Heart left ventricle (tissue), 16 donors: ENCODE measurements around the gene GALNT9. TPM values are rescaled to one million over a fixed set of nuclear protein-coding genes. Genes with fewer than 3 reads are reported as not detected.

Experiments used
- ATAC-seq, 4 donors: fragments of 200-7000 bp; cut with Tn5 transposase; one replicate each; pipeline ENCODE4 v1.9.1; 2020 to 2022; ENCODE audit warnings: moderate library complexity in 4 of 4, mild to moderate bottlenecking in 3 of 4, moderate number of reproducible peaks in 1 of 4
- DNase-seq, 5 donors: peaks; one replicate each; pipeline ENCODE4 v3.0.0-alpha.2; 2020
- H3K27ac ChIP-seq, 12 donors: fragments of 200-600 bp; sonication (generic) in 4 of 12; one replicate each; pipeline versions ENCODE4 v1.5.0 to v1.8.0; 2016 to 2022; ENCODE audit warnings: mild to moderate bottlenecking in 2 of 12
- H3K27me3 ChIP-seq, 9 donors: fragments of 200-600 bp; sonication (generic) in 2 of 9; one replicate each; pipeline versions ENCODE4 v1.5.1 to v1.8.0; 2016 to 2022; ENCODE audit warnings: mild to moderate bottlenecking in 3 of 9
- H3K36me3 ChIP-seq, 9 donors: fragments of 200-600 bp; sonication (generic) in 2 of 9; one replicate each; pipeline versions ENCODE4 v1.5.0 to v1.8.0; 2018 to 2022; ENCODE audit warnings: mild to moderate bottlenecking in 2 of 9
- H3K4me1 ChIP-seq, 12 donors: fragments of 200-600 bp; sonication (generic) in 4 of 12; one replicate each; pipeline versions ENCODE4 v1.5.0 to v1.8.0; 2016 to 2022; ENCODE audit warnings: mild to moderate bottlenecking in 3 of 12
- H3K4me3 ChIP-seq, 12 donors: fragments of 200-600 bp; sonication (generic) in 4 of 12; one replicate each; pipeline versions ENCODE4 v1.5.0 to v1.8.0; 2017 to 2022; ENCODE audit warnings: mild to moderate bottlenecking in 9 of 12, moderate library complexity in 4 of 12
- H3K9me3 ChIP-seq, 12 donors: fragments of 200-600 bp; sonication (generic) in 4 of 12; one replicate each; pipeline versions ENCODE4 v1.5.0 to v1.8.0; 2016 to 2022; ENCODE audit warnings: mild to moderate bottlenecking in 1 of 12
- POLR2A ChIP-seq, 2 donors: fragments of 450-650 bp; IDR thresholded peaks; one replicate each; pipeline ENCODE4 v1.6.1; 2017; ENCODE audit warnings: antibody characterized with exemption in 2 of 2, mild to moderate bottlenecking in 2 of 2, moderate library complexity in 2 of 2
- WGBS, 4 donors: extraction: QIAGEN DNeasy Blood & Tissue Kit in 2 of 4; methylation state at CpG; one replicate each; pipeline versions ENCODE4 v1.1.5 to v1.1.7; 2013 to 2018; 5-methylcytosine and 5-hydroxymethylcytosine counted together
- intact Hi-C, 10 donors: fragments of 100-400 bp; cut with DNase I; formaldehyde crosslinking; loops; one replicate each; pipeline versions ENCODE4 v1.11.1 to v1.14.2; 2022
- polyA plus RNA-seq, 2 donors: library from polyadenylated mRNA; stranded (reverse); fragments of 200-250 nt; gene quantifications; one replicate each; pipeline ENCODE4 v1.2.3, GENCODE V29; 2013
- total RNA-seq, 9 donors: library from RNA; depleted of rRNA in 2 of 9; stranded (reverse); fragments of >200 nt in 2 of 9; fragmentation: NEBNext Ultra II Directional in 3 of 9; extraction: Animal tissue kit (Norgen Biotek cat#: 25700) in 3 of 9; gene quantifications; one replicate each; pipeline versions ENCODE4 v1.1.0 to v1.2.4, GENCODE V29; 2016 to 2023
- TF ChIP-seq, protein P1 (sequence below), 12 donors: fragments of 200-600 bp; sonication (generic) in 4 of 12; IDR thresholded peaks; one replicate each; pipeline versions ENCODE4 v1.5.0 to v1.8.0; 2018 to 2022; ENCODE audit warnings: antibody characterized with exemption in 12 of 12, mild to moderate bottlenecking in 5 of 12
- donor health status: ischemic (EF 13 %, LVEDD 7.1; RV severe dilation, severe dysfunction).
- donor health status: healthy with polysubstance abuse.
- donor health status: DM: no; HTN: yes; CAD: no.
- donor health status: DM: no; HTN: no; CAD: no.
- donor health status: ischemic (EF 25% LVEDD 6.9; RV normal size, moderate dysfunction).
- donor health status: ischemic (EF 25% LVEDD 5.7; RV mildly dilated, moderate dysfunction).
- donor health status: healthy.
- donor health status: DM: yes; HTN: yes; CAD: no.
- donor health status: ischemic (EF 35%, LVEDD 5.7; RV mildly dilated, moderate dysfunction).
- donor health status: nonischemic (EF 11% LVEDD 7.7; RV severe dilation, severe dysfunction).
- donor health status: DM: yes; HTN: yes; CAD: no.
- donor health status: PGD.
- donor health status: ischemic (EF 29% LVEDD 5.4; RV normal size, mild dysfunction).
- donor health status: nonischemic (EF 23%, LVEDD 6.1; RV moderate dilation, normal function).

The GALNT9 gene
- total and polyA plus RNA-seq, 11 donors, result 10.3 TPM; not detected in 10

DNA sequence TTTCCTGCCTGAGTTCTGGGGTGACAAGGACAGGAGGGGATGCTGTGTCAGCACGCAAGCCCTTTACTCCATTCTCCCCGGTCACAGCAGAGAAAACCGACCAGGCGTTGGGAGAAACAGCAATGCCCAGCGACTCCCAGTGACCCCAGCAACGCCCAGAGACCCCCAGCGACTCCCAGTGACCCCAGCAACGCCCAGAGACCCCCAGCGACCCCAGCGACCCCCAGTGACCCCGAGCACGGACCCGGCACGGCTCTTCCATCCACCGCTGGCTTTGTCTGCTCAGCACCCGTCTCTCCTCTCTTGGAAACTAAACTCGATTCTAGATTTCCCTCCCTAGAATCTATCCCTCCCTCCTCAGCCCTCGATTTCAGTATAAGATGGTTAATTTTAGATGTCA, 38.5 kb upstream of the GALNT9 start:
- intact Hi-C loops, result no loop called here
- WGBS, 4 donors, result 62 to 75% (median 70%) methylated on average over 18 of the region's 18 CpGs
- Histone ChIP-seq H3K4me1 (no peaks in the 10 kb centered on the region), H3K9me3 (peaks cover 0 to 12% (median 5%) of the 10 kb centered on the region in 12 donors), H3K4me3 (no peak overlapping the region), H3K27me3 (peaks cover 0 to 40% (median 11%) of the 10 kb centered on the region in 9 donors), H3K36me3 (no peaks in the 10 kb centered on the region), H3K27ac (no peak overlapping the region)
- TF ChIP-seq, protein P1, sequence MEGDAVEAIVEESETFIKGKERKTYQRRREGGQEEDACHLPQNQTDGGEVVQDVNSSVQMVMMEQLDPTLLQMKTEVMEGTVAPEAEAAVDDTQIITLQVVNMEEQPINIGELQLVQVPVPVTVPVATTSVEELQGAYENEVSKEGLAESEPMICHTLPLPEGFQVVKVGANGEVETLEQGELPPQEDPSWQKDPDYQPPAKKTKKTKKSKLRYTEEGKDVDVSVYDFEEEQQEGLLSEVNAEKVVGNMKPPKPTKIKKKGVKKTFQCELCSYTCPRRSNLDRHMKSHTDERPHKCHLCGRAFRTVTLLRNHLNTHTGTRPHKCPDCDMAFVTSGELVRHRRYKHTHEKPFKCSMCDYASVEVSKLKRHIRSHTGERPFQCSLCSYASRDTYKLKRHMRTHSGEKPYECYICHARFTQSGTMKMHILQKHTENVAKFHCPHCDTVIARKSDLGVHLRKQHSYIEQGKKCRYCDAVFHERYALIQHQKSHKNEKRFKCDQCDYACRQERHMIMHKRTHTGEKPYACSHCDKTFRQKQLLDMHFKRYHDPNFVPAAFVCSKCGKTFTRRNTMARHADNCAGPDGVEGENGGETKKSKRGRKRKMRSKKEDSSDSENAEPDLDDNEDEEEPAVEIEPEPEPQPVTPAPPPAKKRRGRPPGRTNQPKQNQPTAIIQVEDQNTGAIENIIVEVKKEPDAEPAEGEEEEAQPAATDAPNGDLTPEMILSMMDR (IDR thresholded peaks at IDR 0.05), result no peak
- TF ChIP-seq POLR2A (IDR thresholded peaks at IDR 0.05), result no peak
- ATAC-seq, result no peak
- DNase-seq, result peak in 1 of 5 donors; percentile 8

DNA sequence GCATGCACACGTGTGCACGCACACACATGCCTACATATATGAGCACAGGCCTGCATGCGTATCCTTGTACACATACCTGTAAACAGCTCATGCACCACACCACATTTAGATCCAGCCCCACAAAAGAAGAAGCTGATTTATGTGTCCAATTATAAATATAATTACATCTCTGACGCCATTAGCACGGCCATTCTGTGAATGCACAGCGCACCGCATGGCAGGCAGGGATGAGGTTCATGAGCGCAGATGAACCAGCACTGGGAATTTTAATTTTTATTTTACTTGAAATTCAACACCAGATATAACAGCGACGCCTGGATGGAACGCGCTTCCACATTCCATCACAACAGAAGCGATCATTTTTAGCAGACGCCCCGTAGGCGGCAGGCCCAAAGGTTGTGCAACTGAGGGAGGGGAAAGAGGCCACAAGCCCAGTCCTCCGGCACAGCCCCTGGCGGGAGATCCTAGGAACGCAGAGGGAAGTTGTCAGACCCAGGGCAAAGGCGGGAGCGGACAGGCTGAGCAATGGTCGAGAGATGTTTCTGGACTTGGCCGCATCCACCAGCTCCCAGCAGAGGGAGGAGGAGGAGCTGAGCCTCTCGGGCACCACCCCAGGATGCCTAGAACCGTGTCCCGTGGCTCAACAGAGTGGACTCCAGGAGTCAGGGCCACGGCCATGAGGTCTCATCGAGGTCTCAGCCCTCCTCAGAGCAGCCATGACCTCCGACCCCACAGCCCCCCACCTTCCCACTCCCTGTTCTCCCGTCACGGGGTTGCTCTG, 37.9 kb upstream of the GALNT9 start:
- Histone ChIP-seq H3K27ac (no peak overlapping the region), H3K4me1 (no peaks in the 10 kb centered on the region), H3K36me3 (no peaks in the 10 kb centered on the region), H3K9me3 (peaks cover 0 to 12% (median 5%) of the 10 kb centered on the region in 12 donors), H3K27me3 (peaks cover 0 to 34% (median 9%) of the 10 kb centered on the region in 9 donors), H3K4me3 (no peak overlapping the region)
- DNase-seq (peak in 2 of 5 donors; percentile 8 to 46), ATAC-seq (no peak)
- WGBS, 4 donors, result 77 to 82% (median 79%) methylated on average over 29 to 31 of the region's 31 CpGs
- intact Hi-C loops, result no loop called here
- no peak for TF ChIP-seq POLR2A (IDR thresholded peaks at IDR 0.05)
- TF ChIP-seq, protein P1 (IDR thresholded peaks at IDR 0.05), result no peak

DNA sequence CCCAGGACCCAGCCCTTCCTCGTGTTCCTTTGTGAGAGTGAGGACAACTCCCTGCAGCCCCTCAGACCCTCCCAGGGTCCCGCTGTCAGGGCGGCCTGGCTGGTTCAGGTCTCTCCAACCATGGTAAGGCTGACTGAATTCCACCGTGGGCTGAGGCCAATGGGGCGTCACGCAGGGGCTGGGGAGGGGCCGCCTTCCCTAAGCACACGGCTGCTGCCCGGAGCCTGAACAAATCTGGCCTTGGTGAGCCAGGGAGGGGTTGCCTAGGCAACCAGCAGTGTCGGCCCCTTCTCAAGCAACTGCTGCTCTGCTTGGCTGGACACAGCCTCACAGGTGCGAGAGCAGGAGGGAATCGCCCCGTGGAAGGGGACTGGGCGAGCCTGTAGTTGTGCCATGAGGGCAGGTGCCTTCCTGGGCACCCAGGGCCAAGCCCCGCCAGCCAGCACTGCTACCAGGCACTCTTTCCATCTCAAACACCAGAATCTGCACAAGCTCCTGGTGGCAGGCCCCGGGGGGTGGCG, 37.0 kb upstream of the GALNT9 start:
- peaks cover 0 to 25% (median 4%) of the 10 kb centered on the region in 9 donors for H3K27me3 ChIP-seq
- H3K27ac ChIP-seq, result no peak overlapping the region
- peak in 3 of 5 donors; percentile 6 to 46 (median 13) for DNase-seq
- no peak overlapping the region for H3K4me3 ChIP-seq
- peaks cover 0 to 8% (median under 1%) of the 10 kb centered on the region in 12 donors for H3K9me3 ChIP-seq
- no peaks in the 10 kb centered on the region for H3K4me1 ChIP-seq
- intact Hi-C loops, result no loop called here
- 58 to 70% (median 64%) methylated on average over 13 to 17 of the region's 17 CpGs for whole genome bisulfite sequencing, 4 donors
- no peak for ATAC-seq
- no peaks in the 10 kb centered on the region for H3K36me3 ChIP-seq
- no peak for TF ChIP-seq POLR2A (IDR thresholded peaks at IDR 0.05)
- TF ChIP-seq, protein P1 (IDR thresholded peaks at IDR 0.05), result no peak

DNA sequence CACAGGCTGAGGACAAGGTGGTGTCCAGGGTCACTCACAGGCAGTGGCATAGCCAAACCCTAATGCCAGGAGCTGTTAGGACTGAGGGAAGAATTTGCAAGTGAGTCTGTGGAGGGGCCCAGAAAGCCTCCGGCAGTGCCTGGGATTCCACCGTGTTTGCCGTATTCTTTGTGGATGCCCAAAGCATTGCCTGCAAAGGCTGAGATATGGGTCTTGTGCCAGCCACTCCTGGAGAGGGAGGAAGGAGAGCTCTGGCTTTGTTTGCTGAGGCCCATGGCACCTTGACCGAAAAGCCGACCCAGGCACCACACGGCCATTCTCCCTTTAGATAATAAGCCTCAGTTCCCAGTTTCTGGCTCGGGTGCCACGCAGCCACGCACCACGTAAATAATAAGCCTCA, 35.8 kb upstream of the GALNT9 start:
- WGBS, 4 donors, result 92 to 96% (median 94%) methylated on average over 10 of the region's 10 CpGs
- ATAC-seq, result no peak
- intact Hi-C loops, result no loop called here
- H3K4me1 ChIP-seq, result no peaks in the 10 kb centered on the region
- H3K36me3 ChIP-seq, result no peaks in the 10 kb centered on the region
- DNase-seq, result peak in 1 of 5 donors; percentile 4
- no peak overlapping the region for H3K4me3 ChIP-seq
- peaks cover 0 to 5% (median 0%) of the 10 kb centered on the region in 12 donors for H3K9me3 ChIP-seq
- TF ChIP-seq, protein P1 (IDR thresholded peaks at IDR 0.05), result no peak
- no peak for TF ChIP-seq POLR2A (IDR thresholded peaks at IDR 0.05)
- peaks cover 0 to 13% (median 4%) of the 10 kb centered on the region in 9 donors for H3K27me3 ChIP-seq
- no peak overlapping the region for H3K27ac ChIP-seq
